Measurements from ENCODE around the gene SYNE4.
A peak's percentile ranks its signal among the peaks of the same experiment; 100 is the strongest.
"Not testable (repeated sequence)": the region's sequence is repeated elsewhere in the genome, so short reads cannot be mapped to it uniquely, and the experiment has no call there.

The SYNE4 gene

DNA sequence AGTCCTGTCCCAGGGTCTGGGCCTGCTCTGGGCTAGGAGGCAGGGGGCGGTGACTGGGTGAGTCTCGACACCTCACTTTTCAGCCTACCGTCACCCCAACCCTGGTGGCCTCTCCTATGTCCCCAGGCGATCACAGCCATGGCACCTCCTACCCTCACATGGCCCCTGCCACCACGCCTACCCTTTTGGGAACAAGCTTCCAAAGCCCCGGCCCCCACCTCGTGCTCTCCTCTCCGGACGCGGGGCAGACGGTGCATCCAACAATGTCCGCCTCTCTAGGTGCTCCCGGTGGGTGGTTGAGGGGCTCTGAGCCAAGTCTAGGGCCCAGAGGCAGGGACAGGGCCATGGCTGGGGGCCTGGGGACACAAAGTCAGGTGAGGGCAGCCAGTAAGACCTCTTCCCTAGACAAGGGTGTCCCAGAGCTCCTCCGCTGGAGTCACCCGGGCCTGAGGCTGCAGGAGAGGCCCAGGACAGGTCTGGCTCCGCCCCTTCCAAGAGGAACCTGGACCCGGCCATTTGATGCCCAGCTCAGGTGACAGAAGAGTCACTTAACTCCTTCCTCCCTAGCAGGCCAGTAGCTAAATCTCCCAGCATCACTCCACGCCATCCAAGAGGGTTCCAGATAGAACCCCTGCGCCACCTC is at the start of gene SYNE4:
Gene SYNE4 (minus strand): TSS at position 478 of the 643 bp plus-strand sequence. CDS start 132 bp downstream, at position 346.
- no peaks in the 10 kb centered on the region for H3K9me3 ChIP-seq (ENCODE audit: control insufficient read depth, insufficient read depth, low read length)
- H3K4me1 ChIP-seq (ENCODE audit: control insufficient read depth, insufficient read depth, low read length): no peaks in the 10 kb centered on the region
- H3K36me3 ChIP-seq (ENCODE audit: control insufficient read depth, insufficient read depth, low read length): peaks cover 3% of the 10 kb centered on the region
- peak within 1 kb of the TSS; percentile 54 for H3K4me3 ChIP-seq (ENCODE audit: low read depth, low read length)
- H3K27me3 ChIP-seq (ENCODE audit: control insufficient read depth, insufficient read depth, low read length): no peaks in the 10 kb centered on the region
- H3K9ac ChIP-seq (ENCODE audit: low read depth, low read length): peak within 1 kb of the TSS; percentile 79

GRCh38 chr19:36054733-36055686 is 46.4 kb upstream of the SYNE4 start, which contains the start of gene WDR62:
Gene WDR62, plus strand, starts transcription at chr19:36054897. Its CDS starts 75 bp downstream, at chr19:36054972.
- Histone ChIP-seq H3K9ac (ENCODE audit: low read depth, low read length) (peak within 1 kb of the TSS; percentile 74), H3K4me1 (ENCODE audit: control insufficient read depth, insufficient read depth, low read length) (peaks cover 12% of the 10 kb centered on the region), H3K36me3 (ENCODE audit: control insufficient read depth, insufficient read depth, low read length) (peaks cover 11% of the 10 kb centered on the region), H3K27me3 (ENCODE audit: control insufficient read depth, insufficient read depth, low read length) (no peaks in the 10 kb centered on the region), H3K4me3 (ENCODE audit: low read depth, low read length) (peak within 1 kb of the TSS; percentile 95), H3K9me3 (ENCODE audit: control insufficient read depth, insufficient read depth, low read length) (no peaks in the 10 kb centered on the region)

DNA sequence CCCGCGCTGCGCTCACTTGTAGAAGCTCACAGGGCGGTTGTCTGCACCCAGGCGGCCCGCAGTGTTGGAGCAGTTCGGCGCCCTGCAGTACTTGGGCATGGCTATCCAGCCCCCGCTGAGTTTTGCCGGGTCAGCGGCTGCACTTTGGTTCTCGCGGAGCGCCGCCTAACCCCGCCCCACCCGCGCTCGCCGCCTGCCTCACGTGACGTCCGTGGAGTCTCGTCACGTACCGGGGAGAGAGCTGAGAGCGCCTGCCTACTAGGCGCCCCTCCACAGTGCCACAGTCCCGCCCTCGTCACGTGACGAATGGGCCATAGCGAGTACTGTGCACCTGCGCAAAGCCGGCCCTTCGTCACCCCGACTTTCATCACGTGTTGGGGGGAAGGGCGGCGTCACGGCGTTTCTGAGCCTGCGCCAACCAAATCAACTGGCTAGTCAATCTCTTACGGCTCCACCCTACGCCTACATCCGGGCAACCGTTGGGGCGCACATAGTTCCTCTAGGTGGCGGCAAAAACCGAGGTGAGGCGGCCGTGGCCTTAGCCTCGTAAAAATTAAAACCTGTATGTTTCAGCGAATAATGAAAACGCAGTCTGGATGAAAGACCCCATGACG is 45.6 kb upstream of the SYNE4 start, which contains the start of gene THAP8:
Gene THAP8 (minus strand): TSS at position 167 of the 614 bp plus-strand sequence. CDS start 68 bp downstream, at position 99.
- Histone ChIP-seq H3K36me3 (ENCODE audit: control insufficient read depth, insufficient read depth, low read length) (peaks cover 8% of the 10 kb centered on the region), H3K4me1 (ENCODE audit: control insufficient read depth, insufficient read depth, low read length) (peaks cover 12% of the 10 kb centered on the region), H3K9me3 (ENCODE audit: control insufficient read depth, insufficient read depth, low read length) (no peaks in the 10 kb centered on the region), H3K4me3 (ENCODE audit: low read depth, low read length) (peak within 1 kb of the TSS; percentile 95), H3K27me3 (ENCODE audit: control insufficient read depth, insufficient read depth, low read length) (no peaks in the 10 kb centered on the region), H3K9ac (ENCODE audit: low read depth, low read length) (peak within 1 kb of the TSS; percentile 74)

GRCh38 chr19:36051637-36052036 is 43.0 kb upstream of the SYNE4 start:
- Histone ChIP-seq H3K9me3 (ENCODE audit: control insufficient read depth, insufficient read depth, low read length) (no peaks in the 10 kb centered on the region), H3K4me1 (ENCODE audit: control insufficient read depth, insufficient read depth, low read length) (peaks cover 12% of the 10 kb centered on the region), H3K4me3 (ENCODE audit: low read depth, low read length) (peak overlapping the region; percentile 9), H3K27me3 (ENCODE audit: control insufficient read depth, insufficient read depth, low read length) (no peaks in the 10 kb centered on the region), H3K9ac (ENCODE audit: low read depth, low read length) (no peak overlapping the region), H3K36me3 (ENCODE audit: control insufficient read depth, insufficient read depth, low read length) (no peaks in the 10 kb centered on the region)

- Histone ChIP-seq H3K9ac (ENCODE audit: low read depth, low read length) (no peak overlapping the region), H3K9me3 (ENCODE audit: control insufficient read depth, insufficient read depth, low read length) (no peaks in the 10 kb centered on the region), H3K4me1 (ENCODE audit: control insufficient read depth, insufficient read depth, low read length) (peaks cover 8% of the 10 kb centered on the region), H3K4me3 (ENCODE audit: low read depth, low read length) (peak overlapping the region; percentile 9), H3K36me3 (ENCODE audit: control insufficient read depth, insufficient read depth, low read length) (no peaks in the 10 kb centered on the region), H3K27me3 (ENCODE audit: control insufficient read depth, insufficient read depth, low read length) (no peaks in the 10 kb centered on the region)
Measured at GRCh38 chr19:36051236-36051635, 42.6 kb upstream of the SYNE4 start.

DNA sequence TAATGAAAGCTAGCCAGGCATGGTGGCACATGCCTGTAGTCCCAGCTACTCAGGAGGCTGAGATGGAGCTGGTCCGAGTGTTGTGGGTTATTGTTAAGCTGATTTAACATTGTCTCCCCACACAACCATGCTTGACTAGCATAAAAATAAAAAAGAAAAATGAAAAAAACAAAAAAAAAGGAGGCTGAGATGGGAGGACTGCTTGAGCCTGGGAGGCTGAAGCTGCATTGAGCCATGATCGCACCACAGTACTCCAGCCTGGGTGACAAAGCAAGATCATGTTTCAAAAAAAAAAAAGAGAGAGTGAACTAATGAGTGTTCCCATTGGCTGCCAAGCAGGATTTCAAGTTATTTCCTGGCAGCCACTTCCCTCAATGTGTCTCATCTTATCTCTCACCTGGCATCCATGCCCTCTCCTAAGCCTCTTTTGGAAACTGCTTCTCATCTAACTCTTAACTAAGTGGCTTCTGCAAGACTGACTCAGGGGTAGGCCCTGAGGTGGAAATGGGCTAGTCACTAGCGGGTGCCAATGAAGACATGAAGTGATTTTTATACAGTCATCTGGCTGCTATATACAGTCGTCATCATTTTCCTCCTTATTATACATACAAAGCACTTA is 40.6 kb upstream of the SYNE4 start:
- Histone ChIP-seq H3K27me3 (ENCODE audit: control insufficient read depth, insufficient read depth, low read length) (no peaks in the 10 kb centered on the region), H3K9ac (ENCODE audit: low read depth, low read length) (no peak overlapping the region), H3K36me3 (ENCODE audit: control insufficient read depth, insufficient read depth, low read length) (no peaks in the 10 kb centered on the region), H3K4me1 (ENCODE audit: control insufficient read depth, insufficient read depth, low read length) (peaks cover 8% of the 10 kb centered on the region), H3K4me3 (ENCODE audit: low read depth, low read length) (no peak overlapping the region), H3K9me3 (ENCODE audit: control insufficient read depth, insufficient read depth, low read length) (no peaks in the 10 kb centered on the region)

DNA sequence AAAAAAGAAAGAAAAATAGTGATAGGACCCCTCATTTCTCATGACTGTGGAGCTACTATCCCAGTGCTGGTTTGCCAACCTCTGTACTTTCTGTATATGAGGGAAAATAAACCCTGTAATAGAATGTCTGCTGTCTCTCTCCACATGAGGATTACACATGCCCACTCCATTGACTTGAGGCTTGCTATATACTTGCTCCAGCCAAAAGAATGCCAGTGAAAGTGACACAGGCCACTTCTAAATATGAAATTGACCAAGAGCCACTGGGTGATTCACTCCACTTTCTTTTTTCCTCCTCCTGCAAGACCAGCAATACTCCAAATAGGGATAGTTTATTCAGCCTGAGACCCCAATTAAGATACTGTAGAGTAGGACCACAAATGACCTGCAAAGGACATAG is 39.2 kb upstream of the SYNE4 start:
- Histone ChIP-seq H3K4me1 (ENCODE audit: control insufficient read depth, insufficient read depth, low read length) (peaks cover 8% of the 10 kb centered on the region), H3K4me3 (ENCODE audit: low read depth, low read length) (no peak overlapping the region), H3K9ac (ENCODE audit: low read depth, low read length) (no peak overlapping the region), H3K36me3 (ENCODE audit: control insufficient read depth, insufficient read depth, low read length) (no peaks in the 10 kb centered on the region), H3K27me3 (ENCODE audit: control insufficient read depth, insufficient read depth, low read length) (no peaks in the 10 kb centered on the region), H3K9me3 (ENCODE audit: control insufficient read depth, insufficient read depth, low read length) (no peaks in the 10 kb centered on the region)

DNA sequence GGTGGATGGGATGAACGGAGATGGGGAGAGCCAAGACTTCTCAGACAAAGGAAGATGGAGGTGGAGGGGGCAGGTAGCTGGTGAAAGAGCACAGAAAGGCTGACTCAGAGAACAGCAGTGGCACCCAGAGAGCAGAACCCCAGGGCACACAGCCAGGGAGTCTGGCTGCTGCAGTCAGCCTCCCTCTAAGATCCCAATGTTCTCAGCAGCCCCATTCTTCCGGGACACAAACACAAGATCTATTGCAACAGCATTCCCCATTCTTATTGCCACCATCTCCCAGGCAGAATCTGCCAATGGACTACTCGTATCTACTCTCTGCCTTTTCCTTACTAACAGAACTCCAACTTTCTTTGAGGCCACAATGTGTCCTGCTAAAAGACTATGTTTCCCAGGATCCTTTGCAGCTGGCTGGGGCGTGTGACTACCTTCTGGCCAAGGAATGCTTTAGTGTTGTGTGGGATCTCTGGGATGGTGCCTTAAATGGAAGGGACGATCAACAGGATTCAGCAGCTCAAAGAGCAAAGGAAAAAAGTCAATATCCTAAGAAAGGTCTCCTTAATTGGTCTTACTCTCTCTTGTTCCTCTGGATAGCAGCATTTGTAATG is 37.9 kb upstream of the SYNE4 start:
- Histone ChIP-seq H3K9ac (ENCODE audit: low read depth, low read length) (no peak overlapping the region), H3K27me3 (ENCODE audit: control insufficient read depth, insufficient read depth, low read length) (no peaks in the 10 kb centered on the region), H3K36me3 (ENCODE audit: control insufficient read depth, insufficient read depth, low read length) (no peaks in the 10 kb centered on the region), H3K9me3 (ENCODE audit: control insufficient read depth, insufficient read depth, low read length) (no peaks in the 10 kb centered on the region), H3K4me3 (ENCODE audit: low read depth, low read length) (no peak overlapping the region), H3K4me1 (ENCODE audit: control insufficient read depth, insufficient read depth, low read length) (peaks cover 6% of the 10 kb centered on the region)

DNA sequence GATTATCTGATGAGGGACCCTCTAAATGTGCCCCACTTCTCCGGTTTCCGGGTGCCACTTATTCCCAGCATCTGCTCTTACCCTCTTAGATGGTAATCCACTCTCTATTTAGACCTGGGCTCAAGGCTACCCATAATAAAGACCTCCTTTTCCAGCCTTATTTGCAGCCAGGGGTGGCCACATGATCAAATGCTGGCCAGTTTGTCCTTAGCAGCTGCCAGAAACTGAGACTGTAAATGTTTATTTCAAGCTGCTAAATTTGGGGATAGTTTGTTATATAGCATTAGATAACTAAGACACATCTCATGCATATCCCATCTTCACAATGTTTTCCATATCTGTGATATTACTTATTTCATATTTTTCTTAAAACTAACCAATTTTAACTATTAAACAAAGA is 35.3 kb upstream of the SYNE4 start:
- no peaks in the 10 kb centered on the region for H3K27me3 ChIP-seq (ENCODE audit: control insufficient read depth, insufficient read depth, low read length)

GRCh38 chr19:36041831-36042230 is 33.2 kb upstream of the SYNE4 start:
- Histone ChIP-seq H3K9me3 (ENCODE audit: control insufficient read depth, insufficient read depth, low read length) (no peaks in the 10 kb centered on the region), H3K9ac (ENCODE audit: low read depth, low read length) (no peak overlapping the region), H3K36me3 (ENCODE audit: control insufficient read depth, insufficient read depth, low read length) (no peaks in the 10 kb centered on the region), H3K4me1 (ENCODE audit: control insufficient read depth, insufficient read depth, low read length) (no peaks in the 10 kb centered on the region), H3K4me3 (ENCODE audit: low read depth, low read length) (no peak overlapping the region), H3K27me3 (ENCODE audit: control insufficient read depth, insufficient read depth, low read length) (no peaks in the 10 kb centered on the region)

More for the DNA sequence above, 35.3 kb upstream of the SYNE4 start:
- Histone ChIP-seq H3K4me1 (ENCODE audit: control insufficient read depth, insufficient read depth, low read length) (no peaks in the 10 kb centered on the region), H3K36me3 (ENCODE audit: control insufficient read depth, insufficient read depth, low read length) (no peaks in the 10 kb centered on the region), H3K9ac (ENCODE audit: low read depth, low read length) (no peak overlapping the region), H3K9me3 (ENCODE audit: control insufficient read depth, insufficient read depth, low read length) (no peaks in the 10 kb centered on the region), H3K4me3 (ENCODE audit: low read depth, low read length) (no peak overlapping the region)

GRCh38 chr19:36041092-36041491 is 32.5 kb upstream of the SYNE4 start:
- H3K27me3 ChIP-seq (ENCODE audit: control insufficient read depth, insufficient read depth, low read length); H3K36me3 ChIP-seq (ENCODE audit: control insufficient read depth, insufficient read depth, low read length); H3K9me3 ChIP-seq (ENCODE audit: control insufficient read depth, insufficient read depth, low read length); H3K4me3 ChIP-seq (ENCODE audit: low read depth, low read length); H3K4me1 ChIP-seq (ENCODE audit: control insufficient read depth, insufficient read depth, low read length); H3K9ac ChIP-seq (ENCODE audit: low read depth, low read length): not testable (repeated sequence)

Data from iPS-15b (cell line).